GM11168 (cell line): ENCODE data around the gene CD300LF.

ENCODE experiments used
- in situ Hi-C: fragments of 300-500 bp; cut with MboI; formaldehyde crosslinking; loops from one replicate; pipeline ENCODE4 v1.12.0; 2022; ENCODE audit warnings: low sequenced_read_pairs; ENCODE audit not compliant: unreplicated experiment

The CD300LF gene

GRCh38 chr17:74712756-74713155, at the start of gene CD300LF:
Gene CD300LF, minus strand, starts transcription at chr17:74712923. Its CDS starts 57 bp downstream, at chr17:74712866.
- in situ Hi-C loops: no loop called here

GRCh38 chr17:74761931-74762330, 49.2 kb upstream of the CD300LF start:
- in situ Hi-C loops: no loop called here

- in situ Hi-C loops: no loop called here
Observed at GRCh38 chr17:74761419-74761818, 48.7 kb upstream of the CD300LF start.

- in situ Hi-C loops: no loop called here
Observed at GRCh38 chr17:74760404-74761105, 47.8 kb upstream of the CD300LF start.

GRCh38 chr17:74759941-74760340, 47.2 kb upstream of the CD300LF start:
- in situ Hi-C loops: no loop called here

- in situ Hi-C loops: no loop called here
Observed at GRCh38 chr17:74759243-74759801, 46.6 kb upstream of the CD300LF start.

GRCh38 chr17:74758848-74759168, 46.1 kb upstream of the CD300LF start:
- in situ Hi-C loops: no loop called here

- in situ Hi-C loops: no loop called here
Observed at GRCh38 chr17:74757931-74758847, 45.5 kb upstream of the CD300LF start.

GRCh38 chr17:74757502-74757901, 44.8 kb upstream of the CD300LF start:
- in situ Hi-C loops: no loop called here

GRCh38 chr17:74756891-74757290, 44.2 kb upstream of the CD300LF start:
- in situ Hi-C loops: no loop called here

- in situ Hi-C loops: no loop called here
Observed at GRCh38 chr17:74755533-74755932, 42.8 kb upstream of the CD300LF start.

GRCh38 chr17:74754832-74755231, 42.1 kb upstream of the CD300LF start:
- in situ Hi-C loops: no loop called here

- in situ Hi-C loops: no loop called here
Observed at GRCh38 chr17:74752822-74753401, 40.2 kb upstream of the CD300LF start.

GRCh38 chr17:74752415-74752814, 39.7 kb upstream of the CD300LF start:
- in situ Hi-C loops: no loop called here

- in situ Hi-C loops: no loop called here
Observed at GRCh38 chr17:74750327-74751069, 37.8 kb upstream of the CD300LF start.

GRCh38 chr17:74750039-74750326, 37.3 kb upstream of the CD300LF start:
- in situ Hi-C loops: no loop called here

- in situ Hi-C loops: no loop called here
Observed at GRCh38 chr17:74749279-74750038, 36.7 kb upstream of the CD300LF start.

- in situ Hi-C loops: no loop called here
Observed at GRCh38 chr17:74748529-74749278, 36.0 kb upstream of the CD300LF start, which contains the start of gene NHERF1. Gene NHERF1, plus strand, starts transcription at chr17:74748628. Its CDS starts 219 bp downstream, at chr17:74748847.

GRCh38 chr17:74748279-74748528, 35.5 kb upstream of the CD300LF start:
- in situ Hi-C loops: no loop called here
